K562 (cell line): ENCODE results near the gene GTF3C1. TPM values are rescaled to one million over a fixed set of nuclear protein-coding genes. Genes with fewer than 3 reads are reported as not detected.

Experiments
- AFF1 ChIP-seq, 2 experiments: fragments of 450-650 bp; IDR thresholded peaks; 2 replicates each; pipeline ENCODE4 v1.6.1; 2018; ENCODE audit warnings: mild to moderate bottlenecking in 2 of 2, low read depth in 1 of 2; ENCODE audit not compliant: partially characterized antibody in 2 of 2
- ELF4 ChIP-seq: fragments of 450-650 bp; formaldehyde crosslinking; IDR thresholded peaks from 2 replicates; pipeline ENCODE4 v1.4.0; 2022; ENCODE audit warnings: missing genetic modification characterization
- MAFK ChIP-seq: IDR thresholded peaks from 2 replicates; pipeline ENCODE4 v1.6.1; 2011; ENCODE audit warnings: low read length, improper control_type of control experiment
- PBX2 ChIP-seq, 2 experiments: IDR thresholded peaks in 1 of 2; conservative IDR thresholded peaks in 1 of 2; 2 replicates each; pipeline ENCODE4 v1.6.1; 2016; ENCODE audit warnings: low read depth in 2 of 2, mild to moderate bottlenecking in 1 of 2, missing compliant biosample characterization in 1 of 2, missing genetic modification characterization in 1 of 2, moderate library complexity in 1 of 2
- POLR2G ChIP-seq: fragments of 200-400 bp; formaldehyde crosslinking; IDR thresholded peaks from 2 replicates; pipeline ENCODE4 v1.6.1; 2017; ENCODE audit warnings: low read depth, mild to moderate bottlenecking, antibody characterized with exemption, low read length, moderate library complexity
- POLR2H ChIP-seq: IDR thresholded peaks from 2 replicates; pipeline ENCODE4 v1.6.1; 2016; ENCODE audit warnings: missing genetic modification characterization, low read depth, mild to moderate bottlenecking, control low read depth, missing compliant biosample characterization, moderate library complexity
- STAT5A ChIP-seq: IDR thresholded peaks from 2 replicates; pipeline ENCODE4 v1.6.1; 2012; ENCODE audit warnings: low read length, inconsistent platforms, borderline replicate concordance
- TCFL5 ChIP-seq: fragments of 250-450 bp; sonication (Bioruptor Pico); conservative IDR thresholded peaks from 2 replicates; pipeline ENCODE4 v1.6.1; 2021; ENCODE audit warnings: mild to moderate bottlenecking, moderate library complexity, matching md5 sums
- ZNF57 ChIP-seq: fragments of 450-650 bp; formaldehyde crosslinking; IDR thresholded peaks from 2 replicates; pipeline ENCODE4 v1.4.0; 2020; ENCODE audit warnings: mild to moderate bottlenecking, moderate library complexity
- polyA plus RNA-seq, 8 experiments: library from polyadenylated mRNA; depleted of rRNA in 4 of 8; stranded (reverse) in 5 of 8; unstranded in 3 of 8; fragments of >200 nt; fragmentation: Nextera tagmentation in 2 of 8; fragmentation: Illumina TruSeq in 1 of 8; extraction: Ambion mirVana in 2 of 8; extraction: Trizol in 1 of 8; gene quantifications; 2 replicates each; pipeline versions ENCODE4 v1.2.1 to v1.2.3, GENCODE V29; 2011 to 2014; ENCODE audit warnings: inconsistent platforms in 1 of 8, missing spikeins in 1 of 8
- total RNA-seq, 7 experiments: library from RNA; depleted of rRNA in 6 of 7; stranded (reverse); fragments of >200 nt in 6 of 7; fragmentation: Illumina TruSeq in 2 of 7; extraction: Trizol in 2 of 7; gene quantifications; 2 replicates each; pipeline versions ENCODE4 v1.2.1 to v1.2.3, GENCODE V29; 2011 to 2021; ENCODE audit warnings: low replicate concordance in 1 of 7

Gene GTF3C1
- total and polyA plus RNA-seq, 9 of the 15 experiments (the other 6 are each of a cell fraction or from before 2014, with no cell fraction given): 0.72 to 63.6 (median 30.9) TPM

- TF ChIP-seq AFF1 (IDR thresholded peaks at IDR 0.05; ENCODE audit: low read depth in 1 of 2, partially characterized antibody in 2 of 2) (no peak), POLR2H (tag) (no peak), PBX2 (CRISPR knock-in tag; IDR thresholded peaks at IDR 0.05; ENCODE audit: low read depth) (no peak), PBX2 (tag; conservative IDR thresholded peaks at IDR 0.05; ENCODE audit: low read depth) (no peak), ZNF57 (CRISPR knock-in tag) (no peak), TCFL5 (CRISPR knock-in tag) (no peak), POLR2G (no peak), STAT5A (no peak), ELF4 (CRISPR knock-in tag) (no peak), MAFK (no peak)
Measured at GRCh38 chr16:27468941-27469531, 80.7 kb downstream of the GTF3C1 start (continued).
